ENCODE measurements around the gene APBB2.
"Not testable (repeated sequence)": the region's sequence is repeated elsewhere in the genome, so short reads cannot be mapped to it uniquely, and the experiment has no call there.

Gene APBB2

DNA sequence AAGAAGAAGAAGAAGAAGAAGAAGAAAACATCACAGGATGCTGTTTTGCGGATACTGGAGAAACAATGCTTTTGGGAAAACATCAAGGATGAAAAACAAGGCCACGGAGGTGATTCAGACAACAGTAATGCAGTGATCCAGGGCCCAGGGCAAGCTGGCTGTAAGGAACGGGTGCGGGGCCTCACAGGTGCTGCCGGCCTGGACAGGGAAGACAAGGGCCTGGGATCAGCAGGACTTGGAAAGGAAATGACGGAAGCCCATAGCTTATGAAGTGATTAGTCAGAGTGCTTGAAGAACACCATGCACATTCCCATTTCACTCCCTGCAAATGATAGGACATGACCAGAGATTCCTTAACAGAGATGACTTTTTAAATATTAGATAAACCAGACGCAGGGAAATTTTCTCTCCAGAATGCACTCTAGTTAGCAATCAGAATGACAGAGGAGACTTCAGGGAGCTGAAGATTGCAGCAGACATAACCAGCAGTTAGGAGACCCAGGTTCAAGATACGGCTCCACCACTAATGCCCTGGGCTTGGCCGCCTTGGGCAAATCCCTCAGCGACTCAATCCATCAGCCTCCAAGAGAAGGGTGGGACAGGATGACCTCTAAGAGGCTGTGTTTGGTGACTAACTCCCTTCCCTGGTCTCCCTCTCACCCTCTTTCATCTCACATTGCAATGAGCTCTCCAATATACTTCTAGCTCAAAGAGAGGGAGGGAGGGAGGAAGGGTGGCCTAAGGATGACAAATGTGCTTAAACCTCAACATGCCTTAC is 54.1 kb downstream of the APBB2 start:
- FAIRE-seq (peak; percentile 72), DNase-seq (ENCODE audit: low spot score) (peak; percentile 94)

DNA sequence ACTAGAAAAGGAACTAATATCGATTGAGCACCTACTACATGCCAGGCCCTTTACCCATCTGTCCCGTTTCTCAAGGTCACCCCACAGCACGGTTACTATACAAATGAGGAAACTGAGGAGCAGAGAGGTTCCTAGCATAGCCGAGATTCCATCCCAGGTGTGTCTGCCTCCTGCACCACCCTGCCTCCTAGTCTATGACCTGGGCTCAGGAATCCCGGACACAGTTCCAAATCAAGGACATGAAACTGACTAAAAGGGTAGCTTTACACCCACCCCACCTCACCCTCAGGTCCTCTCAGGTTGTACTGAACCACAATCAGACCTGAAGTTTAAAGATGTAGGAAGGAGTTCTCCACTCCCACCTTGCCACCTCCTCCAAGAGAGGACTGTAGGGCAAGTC is 55.6 kb downstream of the APBB2 start:
- DNase-seq (ENCODE audit: low spot score) (no peak), FAIRE-seq (no peak)

DNA sequence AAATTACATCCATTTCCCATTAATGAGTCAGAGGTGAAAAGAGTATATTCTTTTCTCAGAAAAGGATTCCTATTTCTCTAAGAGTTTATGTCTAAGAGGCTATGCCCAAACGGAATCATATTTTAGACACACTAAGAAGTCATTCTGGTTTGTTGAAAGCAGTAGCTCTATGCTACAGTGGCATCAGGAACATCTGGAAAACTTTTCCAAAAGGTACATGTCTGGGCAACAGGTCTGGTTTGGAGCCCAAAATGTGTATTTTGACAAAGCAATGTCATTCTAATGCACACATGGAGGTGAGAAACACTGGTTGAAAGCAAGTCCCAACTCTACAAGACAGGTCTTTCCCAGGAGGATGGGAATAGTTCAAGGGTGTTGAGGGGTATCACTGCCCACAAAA is 56.1 kb downstream of the APBB2 start:
- DNase-seq (ENCODE audit: low spot score) (no peak), FAIRE-seq (no peak)

DNA sequence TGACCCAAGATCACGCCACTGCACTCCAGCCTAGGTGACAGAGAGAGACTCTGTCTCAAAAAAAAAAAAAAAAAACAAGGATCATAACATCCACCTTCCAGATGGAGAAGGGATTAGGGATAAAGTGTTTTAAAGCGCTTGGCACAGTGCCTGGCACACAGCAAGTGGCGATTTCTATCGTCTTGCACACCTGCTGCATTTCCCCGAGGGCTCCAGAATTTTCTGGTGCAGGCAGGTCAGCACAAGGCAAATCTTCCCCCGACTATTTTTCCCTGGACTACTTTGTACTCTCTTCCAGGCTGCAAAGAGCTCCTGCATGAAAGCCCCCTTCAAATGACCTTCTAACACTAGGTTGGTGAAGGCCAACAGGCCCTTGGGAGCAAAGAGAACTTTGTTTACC is 57.3 kb downstream of the APBB2 start:
- DNase-seq (ENCODE audit: low spot score): no peak
- FAIRE-seq: no peak

DNA sequence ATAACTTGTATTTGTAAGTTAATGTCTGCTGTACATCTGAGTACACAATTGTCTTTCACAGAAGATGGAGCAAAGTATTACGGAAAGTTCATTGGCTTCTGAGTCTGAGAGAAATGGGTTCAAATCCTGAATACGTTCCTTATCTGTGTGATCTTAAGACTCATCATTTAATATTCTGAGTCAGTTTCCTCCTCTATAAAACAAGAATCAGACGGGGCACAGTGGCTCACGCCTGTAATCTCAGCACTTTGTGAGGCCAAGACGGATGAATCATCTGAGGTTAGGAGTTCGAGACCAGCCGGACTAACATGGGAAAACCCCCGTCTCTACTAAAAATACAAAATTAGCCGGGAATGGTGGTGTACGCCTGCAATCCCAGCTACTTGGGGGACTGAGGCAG is 57.8 kb downstream of the APBB2 start:
- FAIRE-seq: no peak

DNA sequence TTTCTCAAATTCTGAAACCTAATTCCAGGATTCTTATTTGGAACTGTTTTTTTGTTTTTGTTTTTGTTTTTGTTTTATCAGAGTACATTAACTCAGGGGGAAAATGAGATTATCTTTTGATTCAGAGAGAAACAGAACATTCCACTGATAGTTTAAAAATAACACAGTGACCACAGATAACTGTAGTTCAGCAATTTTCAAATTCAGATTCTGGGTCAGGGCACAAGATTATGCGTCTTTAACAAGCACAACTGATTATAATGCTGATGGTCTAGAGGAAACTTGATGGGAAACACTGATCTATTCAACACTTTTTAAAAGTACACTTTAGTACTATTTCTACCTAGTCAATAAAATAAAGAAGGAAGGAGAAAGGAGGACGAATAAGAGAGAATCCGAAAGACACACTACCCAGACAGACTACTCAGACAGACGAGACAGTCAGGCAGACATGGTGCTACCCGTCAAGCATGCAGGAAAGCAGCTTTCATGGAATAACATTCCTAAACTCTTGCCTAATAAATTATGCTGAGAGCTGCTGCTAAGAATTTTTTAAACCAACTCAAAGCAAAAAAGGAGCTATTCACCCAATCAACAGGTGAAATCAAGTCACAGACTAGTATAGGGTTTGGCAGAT is 59.0 kb downstream of the APBB2 start:
- peak; percentile 62 for DNase-seq (ENCODE audit: low spot score)
- FAIRE-seq: no peak

More for the DNA sequence above, 57.8 kb downstream of the APBB2 start:
- no peak for DNase-seq (ENCODE audit: low spot score)

DNA sequence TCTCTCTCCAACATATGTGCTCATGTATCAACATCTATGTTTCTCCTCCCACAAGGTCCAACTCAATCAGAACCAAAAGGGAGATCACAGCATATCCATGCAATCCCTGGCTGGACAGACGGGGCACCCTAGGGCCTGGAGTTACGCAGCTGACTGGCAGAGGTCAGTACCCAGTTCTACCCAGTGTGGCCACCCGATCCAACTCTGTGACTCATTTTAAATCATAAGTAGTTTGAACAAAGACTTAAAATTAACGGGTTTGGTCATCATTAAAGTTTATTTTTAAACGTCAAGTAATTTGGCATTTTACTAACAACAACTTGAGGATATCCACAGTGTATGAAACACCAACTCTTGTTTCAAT is 59.5 kb downstream of the APBB2 start:
- DNase-seq (ENCODE audit: low spot score): peak; percentile 42
- peak; percentile 78 for FAIRE-seq

DNA sequence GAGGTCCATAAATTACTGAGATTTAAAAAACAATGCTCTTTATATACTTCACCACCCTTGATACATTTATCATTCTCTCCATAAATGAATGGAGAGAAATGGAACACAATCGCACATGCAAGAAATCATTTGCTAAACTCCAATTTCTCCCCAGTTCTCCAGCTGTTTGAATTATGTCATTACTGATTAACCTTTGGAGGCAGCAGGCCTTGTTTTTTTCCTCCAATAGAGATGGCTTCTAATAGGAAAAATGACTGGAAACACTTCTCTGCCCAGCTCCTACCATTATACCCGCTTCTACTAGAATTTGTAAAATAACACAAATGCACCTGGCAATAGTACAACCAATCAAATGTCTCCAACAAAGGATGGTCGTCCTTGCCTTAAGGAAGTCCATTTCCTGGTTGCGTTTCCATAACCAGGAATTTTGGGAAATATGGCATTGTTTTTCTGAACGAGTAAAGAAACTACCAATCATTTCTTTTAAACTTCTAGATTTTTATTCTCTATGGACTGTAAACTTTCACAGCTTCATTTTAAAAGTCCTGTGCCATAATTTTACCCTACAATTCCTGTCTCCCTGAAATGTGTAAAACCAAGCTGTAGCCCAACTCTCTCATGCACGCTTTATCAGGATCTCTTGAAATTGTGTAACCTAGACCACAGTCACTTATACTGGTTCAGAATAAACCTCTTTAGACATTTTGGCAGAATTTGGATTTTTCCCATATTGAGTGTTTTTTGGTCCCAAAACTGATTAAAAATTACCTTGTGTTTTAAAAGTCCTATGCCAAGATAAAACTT is 60.1 kb downstream of the APBB2 start:
- FAIRE-seq: no peak
- DNase-seq (ENCODE audit: low spot score): no peak

DNA sequence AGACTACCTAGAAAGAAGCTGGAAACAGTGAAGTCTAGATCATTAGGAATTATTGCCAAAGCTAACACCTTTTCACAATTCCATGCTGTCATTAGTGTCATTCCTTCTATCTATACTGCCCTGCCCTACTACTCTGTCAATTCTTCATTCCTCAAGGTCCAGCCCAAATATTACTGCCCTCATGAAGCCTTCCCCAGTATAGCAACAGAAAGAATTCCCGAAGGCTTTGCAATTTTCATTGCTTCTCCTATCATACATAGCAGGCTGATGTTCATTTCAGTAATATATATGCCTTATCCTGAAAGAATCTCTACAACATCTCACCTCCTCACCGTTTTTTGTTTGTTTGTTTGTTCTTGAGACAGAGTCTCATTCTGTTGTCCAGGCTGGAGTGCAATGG is 63.9 kb downstream of the APBB2 start:
- no peak for FAIRE-seq
- no peak for DNase-seq (ENCODE audit: low spot score)

DNA sequence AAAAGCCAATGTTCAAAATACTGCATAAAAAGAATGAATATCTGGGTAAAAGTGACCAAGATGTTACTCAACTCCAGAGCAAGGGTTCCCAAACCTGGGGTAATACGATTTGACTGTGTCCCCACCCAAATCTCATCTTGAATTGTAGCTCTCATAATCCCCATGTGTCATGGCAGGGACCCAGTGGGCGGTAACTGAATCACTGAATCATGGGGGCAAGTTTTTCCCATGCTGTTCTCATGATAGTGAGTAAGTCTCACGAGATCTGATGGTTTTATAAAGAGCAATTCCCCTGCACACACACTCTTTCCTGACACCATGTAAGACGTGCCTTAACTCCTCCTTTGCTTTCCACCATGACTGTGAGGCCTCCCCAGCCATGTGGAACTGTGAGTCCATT is 64.8 kb downstream of the APBB2 start:
- DNase-seq (ENCODE audit: low spot score); FAIRE-seq: not testable (repeated sequence)

DNA sequence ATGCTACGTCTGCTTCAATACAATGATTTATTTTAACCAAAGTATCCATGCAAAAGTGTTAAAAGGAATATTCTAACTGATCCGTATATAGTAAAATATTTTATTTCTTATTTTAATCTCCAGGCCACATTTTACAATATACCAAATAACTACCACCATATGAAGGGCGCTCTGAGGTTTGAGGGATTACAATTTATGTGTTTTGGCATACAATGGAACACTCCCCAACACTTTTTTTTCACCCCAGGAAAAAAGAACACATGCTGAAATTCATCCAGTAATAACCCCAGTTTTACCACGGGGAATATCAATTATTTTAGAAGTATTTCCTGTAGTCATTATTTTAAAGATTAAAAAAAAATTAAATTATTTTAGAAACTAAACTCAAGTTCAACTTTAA is 65.4 kb downstream of the APBB2 start:
- FAIRE-seq (no peak), DNase-seq (ENCODE audit: low spot score) (no peak)

DNA sequence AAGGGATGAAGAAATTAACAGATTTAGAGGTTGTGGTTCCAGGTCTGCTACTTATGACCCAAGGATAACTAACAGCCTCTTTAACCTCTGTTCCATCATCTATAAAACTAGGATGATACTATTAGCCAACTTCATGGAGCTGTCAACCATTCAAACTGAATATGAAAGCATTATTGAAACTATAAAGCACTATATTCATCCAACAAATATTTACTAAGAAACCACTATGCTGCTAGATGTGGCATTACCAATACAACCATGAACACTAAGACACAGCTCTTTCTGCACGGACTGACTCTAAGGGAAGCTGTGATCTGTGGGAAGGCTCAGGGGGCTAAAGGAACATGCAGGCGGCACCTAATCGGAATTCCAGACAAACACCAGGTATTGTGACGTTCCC is 66.0 kb downstream of the APBB2 start:
- DNase-seq (ENCODE audit: low spot score): no peak
- no peak for FAIRE-seq

DNA sequence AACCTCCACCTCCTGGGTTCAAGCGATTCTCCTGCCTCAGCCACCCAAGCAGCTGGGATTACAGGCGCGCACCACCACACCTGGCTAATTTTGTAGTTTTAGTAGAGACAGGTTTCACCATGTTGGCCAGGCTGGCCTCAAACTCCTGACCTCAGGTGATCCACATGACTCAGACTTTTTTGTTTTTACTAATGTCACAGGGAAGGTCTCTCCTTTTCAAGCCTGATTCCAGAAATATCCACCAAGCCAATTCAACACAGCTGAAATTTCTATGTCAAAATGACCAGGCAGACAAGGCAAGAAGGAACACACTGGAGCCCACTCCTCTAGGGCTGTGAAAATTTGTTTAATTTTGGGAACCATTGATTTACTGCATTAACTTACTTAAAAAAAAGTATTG is 66.8 kb downstream of the APBB2 start:
- FAIRE-seq; DNase-seq (ENCODE audit: low spot score): not testable (repeated sequence)

DNA sequence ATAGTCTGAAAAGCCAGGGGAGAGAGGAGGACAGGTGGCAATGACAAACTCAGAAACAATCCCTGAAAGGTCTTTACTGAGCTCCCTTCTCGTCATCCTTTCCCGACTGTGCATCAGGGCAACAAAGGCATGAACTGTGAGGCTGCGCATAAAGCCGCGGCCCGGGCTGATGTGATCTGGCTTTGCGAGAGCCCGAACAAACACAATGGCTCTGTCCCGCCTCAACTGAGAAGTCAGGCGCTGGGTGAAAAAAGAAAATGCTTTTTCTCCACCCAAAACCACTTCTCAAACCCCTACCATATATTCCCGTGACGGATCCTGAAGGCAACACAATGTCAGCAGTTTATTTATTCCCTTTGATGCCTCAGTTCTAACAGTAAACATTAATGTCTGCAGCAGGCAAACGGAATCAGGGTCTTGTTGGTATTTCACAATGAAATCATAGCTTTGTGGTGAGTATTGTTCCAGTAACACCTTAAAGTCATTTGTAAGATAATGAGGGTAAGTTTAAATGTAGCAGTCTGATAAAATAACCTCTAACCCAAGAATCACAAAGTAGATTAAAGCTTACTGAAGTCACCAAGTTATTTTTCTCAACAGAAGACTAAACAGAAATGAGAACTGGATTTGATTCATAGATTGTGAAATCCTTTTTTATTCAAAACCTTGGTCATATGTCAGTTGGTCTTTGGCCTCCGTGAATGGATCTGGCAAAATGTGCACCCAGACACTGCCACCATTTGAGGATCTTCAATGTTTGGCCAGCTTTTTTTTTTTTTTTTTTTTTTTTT is 67.4 kb downstream of the APBB2 start:
- FAIRE-seq: no peak
- no peak for DNase-seq (ENCODE audit: low spot score)

DNA sequence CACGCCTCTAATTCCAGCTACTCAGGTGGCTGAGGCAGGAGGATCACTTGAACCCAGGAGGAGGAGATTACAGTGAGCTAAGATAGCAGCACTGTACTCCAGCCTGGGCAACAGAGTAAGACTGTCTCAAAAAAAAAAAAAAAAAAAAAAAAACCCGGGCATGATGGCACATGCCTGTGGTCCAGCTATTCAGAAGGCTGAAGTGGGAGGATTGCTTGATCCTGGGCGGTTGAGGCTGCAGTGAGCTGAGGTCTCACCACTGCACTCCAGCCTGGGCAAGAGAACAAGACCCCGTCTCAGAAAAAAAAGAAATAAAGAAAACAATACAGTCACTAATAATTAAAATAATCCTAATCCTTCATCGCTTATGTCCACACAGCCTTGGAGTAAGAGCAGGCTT is 68.1 kb downstream of the APBB2 start:
- no peak for FAIRE-seq
- DNase-seq (ENCODE audit: low spot score): no peak

DNA sequence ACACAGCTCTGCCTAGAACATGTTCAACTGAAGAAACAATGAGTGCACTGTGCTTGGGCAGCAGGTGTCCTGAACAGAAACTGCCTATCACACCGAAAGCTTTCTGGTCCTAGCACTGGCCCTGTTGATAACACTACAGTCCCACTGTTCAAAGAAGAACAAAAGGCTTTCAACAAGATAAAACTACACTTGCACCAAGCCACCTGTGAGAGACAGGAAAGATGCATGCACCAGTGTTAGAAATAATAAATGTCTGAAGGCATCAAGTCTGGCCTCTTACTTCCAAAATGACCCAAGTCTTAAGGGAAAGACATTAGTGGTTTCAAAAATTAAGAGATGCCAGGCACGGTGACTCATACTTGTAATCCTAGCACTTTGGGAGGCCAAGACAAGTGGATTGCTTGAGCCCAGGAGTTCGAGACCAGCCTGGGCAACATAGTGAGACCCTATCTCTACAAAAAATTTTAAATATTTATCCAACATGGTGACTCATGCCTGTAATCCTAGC is 68.7 kb downstream of the APBB2 start:
- FAIRE-seq (peak; percentile 9), DNase-seq (ENCODE audit: low spot score) (peak; percentile 59)

DNA sequence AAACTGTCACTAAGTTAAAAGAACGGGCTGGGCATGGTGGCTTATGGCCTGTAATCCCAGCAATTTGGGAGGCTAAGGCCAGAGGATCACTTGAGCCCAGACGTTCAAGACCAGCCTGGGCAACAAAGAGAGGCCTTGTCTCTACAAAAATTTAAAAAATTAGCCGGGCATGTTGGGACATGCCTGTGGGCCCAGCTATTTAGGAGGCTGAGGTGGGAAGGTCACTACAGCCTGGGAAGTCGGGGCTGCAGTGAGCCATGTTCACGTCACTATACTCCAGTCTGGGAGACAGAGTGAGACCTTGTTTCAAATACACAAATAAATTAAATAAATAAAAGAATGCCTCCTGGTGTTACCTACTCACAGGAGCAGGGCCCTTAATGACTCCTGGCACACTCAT is 69.5 kb downstream of the APBB2 start:
- FAIRE-seq: no peak
- DNase-seq (ENCODE audit: low spot score): no peak

DNA sequence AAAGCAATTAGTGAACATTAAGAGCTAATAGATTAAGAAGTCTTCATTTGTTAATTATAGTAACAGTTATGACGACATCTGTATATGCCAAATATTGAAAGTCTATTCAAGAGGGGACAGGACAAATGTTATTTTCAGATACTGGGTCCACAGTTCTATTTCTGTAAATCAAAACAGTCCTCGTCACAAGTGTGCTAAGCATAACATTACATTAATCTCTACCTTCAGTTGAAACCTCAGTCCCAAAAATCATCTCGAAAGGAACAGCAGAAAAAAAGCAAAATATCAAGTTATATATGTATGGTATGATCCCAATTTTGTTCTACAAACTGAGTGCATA is 70.3 kb downstream of the APBB2 start:
- FAIRE-seq (no peak), DNase-seq (ENCODE audit: low spot score) (no peak)

DNA sequence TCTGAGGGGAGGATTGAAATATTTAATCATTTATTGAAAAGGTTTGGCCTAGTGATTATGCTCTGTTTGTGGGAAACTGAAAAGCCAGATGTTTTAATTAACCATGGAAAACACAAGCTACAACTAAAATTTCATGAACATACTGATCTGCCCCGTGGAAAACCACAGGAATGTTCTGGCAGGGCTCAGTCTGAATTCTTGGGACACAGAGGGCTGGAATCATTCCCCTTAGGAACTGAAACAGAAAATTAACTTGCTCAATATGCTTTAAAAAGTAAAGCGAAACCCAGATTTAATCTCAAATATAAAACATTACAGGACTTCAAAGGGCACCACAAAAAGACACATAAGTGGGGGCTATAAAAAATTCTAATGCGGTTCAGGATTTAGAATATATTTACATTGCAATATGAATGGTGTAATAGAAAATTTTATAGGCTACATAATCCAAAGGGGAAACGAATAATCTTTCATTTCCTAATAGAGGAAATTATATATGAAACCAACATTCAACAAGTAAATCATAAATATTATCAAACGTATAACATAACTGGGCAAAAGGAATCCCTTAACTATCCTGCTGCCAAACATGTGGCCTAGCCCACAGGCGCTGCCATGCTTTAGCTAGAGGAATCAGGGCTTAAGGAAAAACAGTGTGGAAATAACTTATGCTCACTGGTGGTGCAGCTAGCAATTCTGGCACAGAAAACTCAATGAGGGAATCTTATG is 70.9 kb downstream of the APBB2 start:
- DNase-seq (ENCODE audit: low spot score) (peak; percentile 83), FAIRE-seq (no peak)

DNA sequence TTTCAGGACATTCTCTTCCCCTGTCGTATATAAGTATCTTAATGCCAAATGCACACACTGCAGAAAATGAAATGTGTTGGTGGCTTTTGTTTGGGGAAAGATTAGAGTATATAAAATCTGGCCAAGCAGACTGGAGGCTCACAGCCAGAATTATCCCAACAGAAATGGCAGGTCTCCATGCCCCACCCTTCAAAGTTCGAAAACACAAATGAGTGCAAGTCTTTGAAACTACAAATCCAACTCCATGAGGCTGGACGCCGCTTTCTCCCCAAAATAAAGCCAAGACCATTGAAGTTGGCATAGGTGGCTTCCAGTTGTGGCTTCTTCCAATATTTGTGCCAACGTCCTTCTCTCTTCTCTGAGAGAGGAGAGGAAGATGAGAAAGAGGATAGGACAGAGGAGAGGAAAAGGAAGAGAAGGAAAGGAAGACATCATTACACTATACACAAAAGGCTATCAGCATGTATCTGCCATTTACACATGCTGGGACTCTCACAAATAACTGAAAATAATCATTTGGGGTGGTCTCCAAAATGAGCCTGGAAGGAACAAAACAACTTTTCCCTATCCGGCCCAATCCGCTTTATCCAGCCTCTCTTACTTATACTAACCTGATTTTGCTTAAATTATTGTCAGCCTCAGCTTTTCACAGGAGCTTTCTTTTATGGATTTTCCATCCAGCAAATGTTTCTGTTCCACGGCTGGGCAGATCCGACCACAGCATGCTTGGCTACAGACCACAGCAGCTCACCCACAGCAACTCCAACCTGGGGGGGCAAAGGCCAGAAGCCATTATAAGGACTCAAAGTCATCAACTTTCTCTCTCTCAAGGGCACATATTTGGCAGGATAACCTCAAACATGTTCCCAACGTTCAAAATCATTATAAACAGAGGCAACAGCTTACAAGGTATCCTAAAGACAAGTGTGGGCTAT is 71.7 kb downstream of the APBB2 start:
- FAIRE-seq (peak; percentile 30), DNase-seq (ENCODE audit: low spot score) (peak; percentile 74)
